Muscle layer of duodenum (tissue), 2 donors: ENCODE data around the gene INPPL1.
"Not testable (repeated sequence)": the region's sequence is repeated elsewhere in the genome, so short reads cannot be mapped to it uniquely, and the experiment has no call there.

Experiments used
- H3K27ac ChIP-seq: one replicate; pipeline ENCODE4 v1.7.0; 2013; ENCODE audit warnings: mild to moderate bottlenecking, low read length
- H3K27me3 ChIP-seq: one replicate; pipeline ENCODE4 v1.7.0; 2013; ENCODE audit warnings: low read depth, mild to moderate bottlenecking, control low read depth, low read length
- H3K36me3 ChIP-seq, 2 donors: one replicate each; pipeline ENCODE4 v1.7.0; 2013; ENCODE audit warnings: low read length in 2 of 2, control low read depth in 1 of 2, mild to moderate bottlenecking in 1 of 2; ENCODE audit not compliant: insufficient read depth in 2 of 2, control insufficient read depth in 1 of 2
- H3K4me1 ChIP-seq, 2 donors: one replicate each; pipeline ENCODE4 v1.7.0; 2013; ENCODE audit warnings: low read length in 2 of 2, mild to moderate bottlenecking in 2 of 2, control low read depth in 1 of 2, moderate library complexity in 1 of 2; ENCODE audit not compliant: insufficient read depth in 2 of 2, control insufficient read depth in 1 of 2
- H3K4me3 ChIP-seq, 2 donors: one replicate each; pipeline ENCODE4 v1.7.0; 2013; ENCODE audit warnings: low read length in 2 of 2, low read depth in 1 of 2, mild to moderate bottlenecking in 1 of 2
- H3K9me3 ChIP-seq, 2 donors: one replicate each; pipeline ENCODE4 v1.7.0; 2013; ENCODE audit warnings: low read length in 2 of 2, control low read depth in 1 of 2, mild to moderate bottlenecking in 1 of 2; ENCODE audit not compliant: control insufficient read depth in 1 of 2
- donor health status: healthy.

INPPL1 gene

GRCh38 chr11:72251614-72252013 is 27.0 kb downstream of the INPPL1 start:
- H3K27me3 ChIP-seq, result peaks cover 15% of the 10 kb centered on the region
- no peaks in the 10 kb centered on the region for H3K36me3 ChIP-seq
- H3K4me1 ChIP-seq, result no peaks in the 10 kb centered on the region
- no peak overlapping the region for H3K27ac ChIP-seq
- H3K9me3 ChIP-seq, result no peaks in the 10 kb centered on the region
- H3K4me3 ChIP-seq, result no peak overlapping the region

- Histone ChIP-seq H3K27ac (no peak overlapping the region), H3K27me3 (peaks cover 11% of the 10 kb centered on the region), H3K4me1 (no peaks in the 10 kb centered on the region), H3K4me3 (no peak overlapping the region), H3K36me3 (no peaks in the 10 kb centered on the region), H3K9me3 (no peaks in the 10 kb centered on the region)
Measured at GRCh38 chr11:72253392-72253791, 28.8 kb downstream of the INPPL1 start.

DNA sequence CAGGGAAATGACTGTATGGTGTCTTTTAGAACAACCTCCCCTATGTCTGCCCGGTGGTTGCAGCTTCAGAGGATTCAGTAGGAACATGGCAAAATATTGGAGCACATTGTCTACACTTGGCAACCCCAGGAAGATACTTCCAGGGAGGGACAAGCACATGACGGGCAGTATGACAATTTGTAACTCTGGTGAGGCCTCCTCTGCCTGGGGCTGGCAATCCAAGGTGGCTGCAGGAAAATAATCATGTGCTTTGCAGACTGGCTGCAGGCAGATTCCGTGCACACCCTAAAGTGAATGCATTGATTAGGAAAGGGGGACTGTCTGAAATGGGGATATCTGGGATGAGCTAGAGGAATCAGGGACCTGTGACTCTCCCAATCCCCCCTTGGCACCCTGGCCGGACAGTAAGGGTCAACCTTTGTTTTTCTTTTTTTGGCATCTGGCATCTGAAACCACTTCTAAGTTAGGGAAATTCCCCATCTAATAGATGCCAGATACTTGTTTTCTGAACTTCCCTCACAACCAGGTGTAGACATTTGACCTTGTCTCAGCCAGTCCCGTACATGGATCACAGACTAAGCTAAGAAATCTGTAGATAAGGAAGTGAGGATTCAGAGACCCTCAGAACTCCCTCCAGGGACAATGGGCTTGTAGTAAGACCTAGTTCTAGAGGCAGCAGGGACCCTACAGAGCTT is 29.9 kb downstream of the INPPL1 start:
- no peak overlapping the region for H3K4me3 ChIP-seq
- H3K9me3 ChIP-seq, result no peaks in the 10 kb centered on the region
- H3K4me1 ChIP-seq, result no peaks in the 10 kb centered on the region
- no peak overlapping the region for H3K27ac ChIP-seq
- no peaks in the 10 kb centered on the region for H3K36me3 ChIP-seq
- peaks cover 6% of the 10 kb centered on the region for H3K27me3 ChIP-seq

- Histone ChIP-seq H3K4me1 (no peaks in the 10 kb centered on the region), H3K27me3 (no peaks in the 10 kb centered on the region)
Measured at GRCh38 chr11:72257570-72257969, 33.0 kb downstream of the INPPL1 start.

DNA sequence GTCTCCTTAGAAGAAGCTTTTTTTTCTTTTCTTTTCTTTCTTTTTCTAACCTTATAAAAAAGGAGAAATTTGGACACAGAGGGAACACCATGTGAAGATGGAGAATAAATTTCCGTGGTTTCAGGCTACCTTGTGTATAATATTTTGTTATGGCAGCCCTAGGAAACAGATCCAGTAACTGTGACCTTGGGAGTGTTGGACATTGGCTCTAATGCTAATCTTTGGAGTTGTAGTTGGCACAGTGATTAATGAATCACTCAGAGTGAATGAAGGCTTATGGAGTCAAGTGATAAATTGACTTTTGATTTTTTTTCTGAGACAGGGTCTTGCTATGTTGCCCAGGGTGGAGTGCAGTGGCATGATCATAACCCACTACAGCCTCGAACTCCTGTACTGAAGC is 34.9 kb downstream of the INPPL1 start:
- Histone ChIP-seq H3K4me1 (no peaks in the 10 kb centered on the region), H3K9me3 (no peaks in the 10 kb centered on the region), H3K4me3 (no peak overlapping the region), H3K27me3 (no peaks in the 10 kb centered on the region), H3K36me3 (no peaks in the 10 kb centered on the region), H3K27ac (no peak overlapping the region)

More at GRCh38 chr11:72257570-72257969, 33.0 kb downstream of the INPPL1 start:
- H3K36me3 ChIP-seq, result no peaks in the 10 kb centered on the region
- H3K4me3 ChIP-seq, result no peak overlapping the region
- no peak overlapping the region for H3K27ac ChIP-seq
- H3K9me3 ChIP-seq, result no peaks in the 10 kb centered on the region

- no peaks in the 10 kb centered on the region for H3K36me3 ChIP-seq
- H3K27ac ChIP-seq, result no peak overlapping the region
- H3K4me1 ChIP-seq, result no peaks in the 10 kb centered on the region
- no peak overlapping the region for H3K4me3 ChIP-seq
- no peaks in the 10 kb centered on the region for H3K27me3 ChIP-seq
- H3K9me3 ChIP-seq, result no peaks in the 10 kb centered on the region
Measured at GRCh38 chr11:72260574-72260973, 36.0 kb downstream of the INPPL1 start.

DNA sequence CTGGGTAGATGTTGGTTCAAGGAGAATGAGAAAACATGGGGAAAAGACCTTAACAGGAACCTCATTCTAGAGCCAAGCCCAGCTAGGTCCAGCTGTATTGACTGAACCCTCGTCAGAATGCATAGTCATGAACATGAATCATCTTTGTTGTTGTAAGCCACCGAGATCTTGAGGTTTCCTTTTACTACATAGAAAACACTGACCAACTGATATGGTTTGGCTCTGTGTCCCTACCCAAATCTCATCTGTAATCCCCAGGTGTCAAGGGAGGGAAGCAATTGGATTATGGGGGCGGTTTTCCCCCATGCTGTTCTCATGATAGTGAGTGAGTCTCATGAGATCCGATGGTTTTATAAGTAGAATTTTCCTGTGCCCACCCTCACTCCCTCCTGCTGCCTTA is 38.8 kb downstream of the INPPL1 start:
- H3K9me3 ChIP-seq, result no peaks in the 10 kb centered on the region
- H3K36me3 ChIP-seq, result no peaks in the 10 kb centered on the region
- H3K27ac ChIP-seq, result no peak overlapping the region
- H3K4me3 ChIP-seq, result no peak overlapping the region
- no peaks in the 10 kb centered on the region for H3K27me3 ChIP-seq
- no peaks in the 10 kb centered on the region for H3K4me1 ChIP-seq

- Histone ChIP-seq H3K4me3 (no peak overlapping the region), H3K27ac (no peak overlapping the region), H3K27me3 (no peaks in the 10 kb centered on the region), H3K4me1 (no peaks in the 10 kb centered on the region), H3K36me3 (no peaks in the 10 kb centered on the region), H3K9me3 (no peaks in the 10 kb centered on the region)
Measured at GRCh38 chr11:72265951-72266350, 41.4 kb downstream of the INPPL1 start.

- not testable (repeated sequence) for H3K4me1 ChIP-seq, H3K36me3 ChIP-seq, H3K27me3 ChIP-seq, H3K27ac ChIP-seq, H3K9me3 ChIP-seq, H3K4me3 ChIP-seq
Measured at GRCh38 chr11:72266960-72267359, 42.4 kb downstream of the INPPL1 start.

GRCh38 chr11:72267956-72268617 is 43.5 kb downstream of the INPPL1 start:
- Histone ChIP-seq H3K36me3 (no peaks in the 10 kb centered on the region), H3K9me3 (no peaks in the 10 kb centered on the region), H3K4me3 (no peak overlapping the region), H3K27me3 (no peaks in the 10 kb centered on the region), H3K27ac (no peak overlapping the region), H3K4me1 (no peaks in the 10 kb centered on the region)

GRCh38 chr11:72271980-72272379 is 47.4 kb downstream of the INPPL1 start:
- Histone ChIP-seq H3K27me3 (no peaks in the 10 kb centered on the region), H3K4me3 (no peak overlapping the region), H3K4me1 (no peaks in the 10 kb centered on the region), H3K9me3 (no peaks in the 10 kb centered on the region), H3K36me3 (no peaks in the 10 kb centered on the region), H3K27ac (no peak overlapping the region)

DNA sequence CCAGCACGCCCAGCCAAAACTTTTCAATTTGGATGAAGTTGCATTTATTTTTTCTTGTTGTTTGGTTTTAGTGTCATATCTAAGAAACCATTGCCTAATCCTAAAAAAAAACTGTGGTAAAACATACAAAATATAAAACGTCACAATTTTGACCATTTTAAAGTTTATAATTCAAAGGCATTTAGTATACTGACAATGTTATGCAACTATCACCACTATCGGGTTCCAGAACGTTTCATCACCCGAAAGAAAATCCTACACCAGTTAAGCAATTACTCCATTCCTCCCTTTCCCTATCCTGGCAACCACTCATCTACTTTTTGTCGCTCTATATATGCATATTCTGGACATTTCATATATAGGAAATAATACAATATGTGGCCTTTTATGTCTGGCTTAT is 49.9 kb downstream of the INPPL1 start:
- Histone ChIP-seq H3K4me1 (no peaks in the 10 kb centered on the region), H3K4me3 (no peak overlapping the region), H3K27ac (no peak overlapping the region), H3K36me3 (no peaks in the 10 kb centered on the region), H3K27me3 (no peaks in the 10 kb centered on the region), H3K9me3 (no peaks in the 10 kb centered on the region)
